Measurements from ENCODE around the gene ROR1. TPM values are rescaled to one million over a fixed set of nuclear protein-coding genes. Genes with fewer than 3 reads are reported as not detected.

Gene ROR1
- total RNA-seq, 1 donor from 2014 or later = 11.0 TPM

DNA sequence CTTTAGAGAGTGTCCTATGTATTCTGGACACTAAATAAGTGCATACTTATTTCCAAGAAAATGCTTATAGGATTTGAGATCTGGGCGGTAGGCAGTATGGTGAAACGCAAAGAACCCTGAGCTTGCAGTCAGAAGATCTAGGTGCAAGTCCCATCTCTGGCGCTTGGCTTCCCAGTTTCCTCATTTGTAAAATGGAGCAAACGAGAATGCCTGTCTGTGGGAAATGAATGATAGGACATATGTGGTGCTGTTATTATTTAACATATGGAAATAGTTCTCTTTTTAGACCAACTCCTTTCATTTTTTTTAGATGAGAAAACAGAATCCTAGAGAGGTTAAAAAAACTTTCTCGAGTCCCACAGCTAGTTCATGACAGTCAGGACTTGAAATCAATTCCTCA, 25.2 kb upstream of the ROR1 start:
- H3K4me3 Mint-ChIP-seq = no peak overlapping the region
- no peak overlapping the region for H3K27ac Mint-ChIP-seq (ENCODE audit: unreplicated experiment)
- no peaks in the 10 kb centered on the region for H3K36me3 Mint-ChIP-seq (ENCODE audit: low read depth)
- H3K9me3 Mint-ChIP-seq = peaks cover 4% of the 10 kb centered on the region
- H3K27me3 Mint-ChIP-seq (ENCODE audit: low read depth) = no peaks in the 10 kb centered on the region
- no peak for TF ChIP-seq CTCF (conservative IDR thresholded peaks at IDR 0.05)
- peaks cover 16% of the 10 kb centered on the region for H3K4me1 Mint-ChIP-seq
- no peak for DNase-seq (ENCODE audit: low read depth, low spot score)

- no peak overlapping the region for H3K27ac Mint-ChIP-seq (ENCODE audit: unreplicated experiment)
- H3K9me3 Mint-ChIP-seq = no peaks in the 10 kb centered on the region
- TF ChIP-seq CTCF (conservative IDR thresholded peaks at IDR 0.05) = no peak
- peaks cover 10% of the 10 kb centered on the region for H3K4me1 Mint-ChIP-seq
- no peaks in the 10 kb centered on the region for H3K36me3 Mint-ChIP-seq (ENCODE audit: low read depth)
- no peak overlapping the region for H3K4me3 Mint-ChIP-seq
- H3K27me3 Mint-ChIP-seq (ENCODE audit: low read depth) = no peaks in the 10 kb centered on the region
- no peak for DNase-seq (ENCODE audit: low read depth, low spot score)
Observed at GRCh38 chr1:63750721-63751120, 23.1 kb upstream of the ROR1 start.

DNA sequence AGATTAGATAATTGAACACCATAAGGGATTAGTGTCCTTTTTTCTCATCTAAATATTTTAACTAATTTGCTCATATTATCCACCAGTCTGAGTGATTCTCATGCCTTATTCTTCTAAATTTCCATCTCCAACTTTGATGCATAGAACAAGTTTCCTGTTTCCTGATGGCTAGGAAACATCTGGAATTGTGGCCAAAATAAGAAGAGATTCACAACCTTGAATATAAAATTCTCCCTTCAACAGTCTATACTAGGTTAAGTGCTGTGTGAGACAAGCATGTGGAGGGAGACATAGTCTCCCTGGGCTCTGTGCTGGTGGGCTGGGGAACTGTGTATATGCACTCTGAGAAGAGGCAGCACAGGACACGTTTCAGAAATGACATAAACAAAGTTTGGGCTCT, 21.6 kb upstream of the ROR1 start:
- peaks cover 6% of the 10 kb centered on the region for H3K4me1 Mint-ChIP-seq

DNA sequence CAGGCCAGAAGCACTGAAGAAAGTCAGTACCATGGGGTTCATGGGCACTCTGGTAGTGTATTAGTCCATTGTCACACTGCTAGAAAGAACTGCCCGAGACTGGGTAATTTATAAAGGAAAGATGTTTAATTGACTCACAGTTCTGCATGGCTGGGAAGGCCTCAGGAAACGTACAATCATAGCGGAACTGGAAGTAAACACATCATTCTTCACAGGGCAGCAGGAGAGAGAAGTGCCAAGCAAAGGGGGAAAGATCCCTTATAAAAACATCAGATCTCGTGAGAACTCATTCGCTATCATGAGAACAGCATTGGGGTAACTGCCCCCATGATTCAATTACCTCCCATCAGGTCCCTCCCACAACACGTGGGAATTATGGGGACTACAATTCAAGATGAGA, 20.2 kb upstream of the ROR1 start:
- H3K9me3 Mint-ChIP-seq = no peaks in the 10 kb centered on the region
- H3K27me3 Mint-ChIP-seq (ENCODE audit: low read depth) = no peaks in the 10 kb centered on the region
- TF ChIP-seq CTCF (conservative IDR thresholded peaks at IDR 0.05) = no peak
- no peak overlapping the region for H3K27ac Mint-ChIP-seq (ENCODE audit: unreplicated experiment)
- H3K4me3 Mint-ChIP-seq = no peak overlapping the region
- no peaks in the 10 kb centered on the region for H3K36me3 Mint-ChIP-seq (ENCODE audit: low read depth)
- DNase-seq (ENCODE audit: low read depth, low spot score) = no peak
- H3K4me1 Mint-ChIP-seq = peaks cover 14% of the 10 kb centered on the region

More for the DNA sequence above, 21.6 kb upstream of the ROR1 start:
- Mint-ChIP-seq H3K27ac (ENCODE audit: unreplicated experiment) (no peak overlapping the region), H3K36me3 (ENCODE audit: low read depth) (no peaks in the 10 kb centered on the region), H3K27me3 (ENCODE audit: low read depth) (no peaks in the 10 kb centered on the region), H3K4me3 (no peak overlapping the region), H3K9me3 (no peaks in the 10 kb centered on the region)
- no peak for TF ChIP-seq CTCF (conservative IDR thresholded peaks at IDR 0.05)
- no peak for DNase-seq (ENCODE audit: low read depth, low spot score)

- no peak for TF ChIP-seq CTCF (conservative IDR thresholded peaks at IDR 0.05)
Observed at GRCh38 chr1:63756839-63757238, 17.0 kb upstream of the ROR1 start.

DNA sequence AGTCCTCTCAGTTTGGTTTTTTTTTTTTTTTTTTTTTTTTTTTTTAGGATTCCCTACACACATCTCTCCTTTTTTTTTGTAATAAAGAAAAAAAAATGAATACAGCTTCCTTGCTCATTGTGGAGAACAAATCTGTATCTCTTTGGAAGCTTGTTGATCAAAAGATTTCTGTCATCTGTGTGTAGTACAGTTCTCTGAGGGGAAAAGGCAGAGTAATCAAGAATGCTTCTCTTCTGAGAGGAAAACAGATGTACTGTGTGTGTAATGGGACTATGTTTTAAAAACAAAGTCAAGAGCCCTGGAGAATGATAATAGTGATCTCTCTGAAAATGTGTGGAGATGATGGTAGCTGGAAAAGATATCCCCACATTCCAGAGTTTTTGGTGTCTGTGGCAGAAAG, 16.5 kb upstream of the ROR1 start:
- no peak for TF ChIP-seq CTCF (conservative IDR thresholded peaks at IDR 0.05)

More at GRCh38 chr1:63756839-63757238, 17.0 kb upstream of the ROR1 start:
- H3K4me3 Mint-ChIP-seq = no peak overlapping the region
- no peak overlapping the region for H3K27ac Mint-ChIP-seq (ENCODE audit: unreplicated experiment)
- no peaks in the 10 kb centered on the region for H3K27me3 Mint-ChIP-seq (ENCODE audit: low read depth)
- H3K9me3 Mint-ChIP-seq = no peaks in the 10 kb centered on the region
- H3K36me3 Mint-ChIP-seq (ENCODE audit: low read depth) = no peaks in the 10 kb centered on the region
- H3K4me1 Mint-ChIP-seq = peaks cover 14% of the 10 kb centered on the region
- DNase-seq (ENCODE audit: low read depth, low spot score) = no peak

More for the DNA sequence above, 16.5 kb upstream of the ROR1 start:
- Mint-ChIP-seq H3K9me3 (no peaks in the 10 kb centered on the region), H3K4me3 (no peak overlapping the region), H3K36me3 (ENCODE audit: low read depth) (no peaks in the 10 kb centered on the region), H3K27me3 (ENCODE audit: low read depth) (no peaks in the 10 kb centered on the region), H3K27ac (ENCODE audit: unreplicated experiment) (no peak overlapping the region), H3K4me1 (peaks cover 14% of the 10 kb centered on the region)
- DNase-seq (ENCODE audit: low read depth, low spot score) = no peak

Data from neural crest cell (in vitro differentiated cells).